ENCODE data around the gene SFSWAP.
"Not testable (repeated sequence)": the region's sequence is repeated elsewhere in the genome, so short reads cannot be mapped to it uniquely, and the experiment has no call there.

The SFSWAP gene

DNA sequence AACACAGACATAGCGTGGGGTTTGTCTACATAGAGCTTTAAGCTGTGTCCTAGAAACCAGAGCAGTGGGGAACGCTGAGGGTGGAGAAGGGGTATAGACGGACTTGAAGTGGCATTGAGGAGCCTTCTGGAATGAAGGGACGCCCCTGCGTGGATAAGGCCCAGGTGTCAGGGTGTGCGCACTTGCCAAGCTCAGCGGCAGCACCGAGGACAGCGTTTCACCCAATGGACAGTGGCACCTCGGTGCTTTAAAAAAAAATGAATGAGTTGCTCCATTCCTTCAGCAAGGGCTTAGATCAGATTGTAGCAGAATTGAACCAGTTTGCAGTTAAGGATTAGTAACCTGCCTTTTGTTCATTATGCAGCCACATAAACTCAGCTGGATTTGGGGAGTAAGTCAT lies 83.7 kb downstream of the SFSWAP start:
- DNase-seq, result no peak

DNA sequence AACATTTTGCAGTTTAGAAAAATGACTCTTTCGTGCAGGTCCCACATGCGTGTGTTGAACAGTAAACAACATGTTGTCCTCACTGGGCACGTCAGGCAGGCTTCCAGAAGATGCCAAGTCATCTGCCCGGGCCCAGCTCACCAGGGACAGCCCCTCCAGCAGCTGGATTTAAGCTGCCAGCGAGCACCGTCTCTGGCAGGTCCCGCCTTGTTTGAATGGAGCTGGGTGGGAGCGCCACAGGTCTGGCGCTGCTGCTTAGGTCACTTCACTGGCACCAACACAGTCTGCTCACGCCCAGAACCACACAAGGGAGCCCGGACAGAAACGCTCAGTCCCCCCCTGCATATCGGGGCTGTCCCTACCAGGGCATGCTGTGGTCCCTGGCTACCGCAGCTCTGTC lies 84.2 kb downstream of the SFSWAP start:
- DNase-seq, result no peak

DNA sequence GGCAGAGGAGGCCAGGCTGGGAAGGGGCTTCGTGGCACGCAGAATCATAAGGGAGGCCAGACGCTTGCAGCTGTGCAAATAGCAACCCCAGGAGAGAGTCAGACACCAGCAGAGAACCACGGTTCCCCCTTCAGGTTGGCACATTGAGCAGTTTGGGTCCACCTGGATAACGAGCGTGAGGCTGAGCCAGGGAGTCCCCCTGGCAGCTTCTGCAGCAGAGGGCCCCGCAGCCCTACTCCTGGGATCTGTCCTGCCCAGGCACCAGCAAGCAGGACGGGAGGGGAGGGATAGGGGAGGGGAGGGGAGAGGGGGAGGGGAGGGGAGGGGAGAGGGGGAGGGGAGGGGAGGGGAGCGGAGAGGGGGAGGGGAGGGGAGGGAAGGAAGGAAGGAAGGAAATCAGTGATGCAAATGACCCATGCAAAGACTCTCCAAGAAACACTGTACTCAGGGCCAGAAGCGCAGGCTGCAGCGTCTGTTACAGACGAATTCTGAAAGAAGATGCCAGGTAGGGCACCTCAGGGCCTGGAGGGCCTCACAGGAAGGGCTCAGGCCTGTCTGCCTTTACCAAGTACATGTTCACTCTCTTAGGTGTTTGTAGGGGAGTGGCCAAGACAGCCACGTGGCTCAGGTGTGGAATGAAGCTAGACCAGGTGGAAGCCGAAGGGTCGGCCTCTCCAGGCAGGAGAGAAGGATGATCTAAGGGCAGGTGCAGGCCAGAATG lies 85.0 kb downstream of the SFSWAP start:
- DNase-seq, result no peak

DNA sequence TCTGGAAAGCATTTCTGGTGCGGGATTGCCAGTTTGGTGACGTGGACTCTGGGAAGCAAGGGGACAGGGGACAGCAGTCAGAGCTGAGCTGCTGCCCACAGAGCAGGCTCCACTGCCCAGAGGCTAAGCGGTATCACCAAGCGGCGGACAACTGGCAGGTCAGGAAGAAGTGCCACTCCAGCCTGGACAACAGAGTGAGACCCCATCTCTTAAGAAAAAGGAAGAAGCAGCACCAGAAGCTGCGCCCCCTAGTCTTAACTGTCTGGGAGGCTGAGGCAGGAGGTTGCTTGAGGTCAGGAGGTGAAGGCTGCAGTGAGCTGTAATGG lies 85.5 kb downstream of the SFSWAP start:
- DNase-seq, result no peak

DNA sequence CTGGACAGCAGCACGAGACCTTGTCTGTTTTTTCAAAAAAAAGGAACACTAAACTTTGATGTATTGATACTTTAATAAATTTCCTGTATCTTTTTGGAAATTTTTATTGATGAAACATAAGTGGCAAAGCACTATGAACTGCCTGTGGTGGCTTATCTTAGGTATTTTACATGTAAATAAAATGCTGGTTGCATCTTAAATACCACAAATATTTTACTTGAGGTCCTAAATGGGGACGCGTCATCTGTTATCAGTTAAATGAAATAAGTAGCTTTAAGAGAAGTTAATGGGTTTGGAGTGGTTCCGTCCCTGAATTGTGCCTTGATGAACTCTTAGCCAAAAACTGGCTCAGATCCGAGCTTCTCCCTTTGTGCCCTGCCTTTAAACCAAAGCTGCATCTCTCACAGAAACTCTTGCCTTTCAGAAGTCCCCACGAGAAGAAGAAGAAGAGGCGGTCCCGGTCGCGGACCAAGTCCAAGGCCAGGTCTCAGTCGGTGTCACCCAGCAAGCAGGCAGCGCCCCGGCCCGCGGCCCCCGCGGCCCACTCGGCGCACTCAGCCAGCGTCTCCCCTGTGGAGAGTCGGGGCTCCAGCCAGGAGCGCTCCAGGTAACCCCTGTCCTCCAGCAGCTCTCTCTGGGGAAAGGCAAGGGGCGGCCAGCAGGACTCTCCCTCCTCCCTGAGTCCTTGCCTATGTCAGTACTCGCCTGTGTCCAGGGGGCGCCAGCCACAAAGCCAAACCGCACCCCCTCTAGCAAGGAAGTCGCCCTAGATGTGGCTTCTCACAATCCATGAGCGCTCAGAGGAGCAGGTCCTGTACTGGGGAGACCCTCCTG lies 86.1 kb downstream of the SFSWAP start:
- no peak for DNase-seq

DNA sequence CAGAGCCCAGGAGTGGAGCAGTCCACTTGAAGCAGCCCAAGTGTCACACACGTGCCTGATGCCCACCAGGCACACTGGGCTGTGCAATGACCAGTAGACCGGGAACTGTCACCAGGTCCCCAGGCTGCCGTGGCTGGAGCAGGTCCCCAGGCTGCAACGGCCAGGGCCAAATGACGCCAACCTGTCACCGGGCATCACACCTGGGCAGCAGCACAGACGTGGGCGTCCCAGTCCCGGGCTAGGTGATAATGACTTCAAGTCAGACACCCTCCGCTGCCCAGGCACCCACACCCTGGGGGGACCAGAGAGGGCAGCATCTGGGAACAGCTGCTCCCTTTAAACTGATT lies 86.7 kb downstream of the SFSWAP start:
- no peak for DNase-seq

DNA sequence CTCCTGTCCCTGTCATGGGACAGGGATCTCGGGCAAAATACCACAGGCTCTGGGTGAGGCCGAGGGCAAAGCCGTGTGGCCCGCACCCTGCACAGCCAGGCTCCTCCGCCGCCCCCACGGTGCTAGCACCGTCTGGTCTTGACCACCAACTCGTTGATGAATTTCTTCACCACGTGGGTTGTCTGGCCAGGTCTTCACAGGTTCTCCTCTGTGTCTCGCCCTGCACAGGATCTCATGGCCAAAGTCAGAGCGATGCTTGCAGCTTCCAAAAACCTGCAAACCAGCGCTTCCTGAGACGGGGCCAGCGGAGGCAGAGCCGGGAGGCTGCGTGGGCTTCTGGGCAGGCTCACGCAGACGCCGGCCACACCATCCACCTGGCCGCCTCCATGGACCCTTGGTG lies 88.3 kb downstream of the SFSWAP start:
- no peak for DNase-seq

DNA sequence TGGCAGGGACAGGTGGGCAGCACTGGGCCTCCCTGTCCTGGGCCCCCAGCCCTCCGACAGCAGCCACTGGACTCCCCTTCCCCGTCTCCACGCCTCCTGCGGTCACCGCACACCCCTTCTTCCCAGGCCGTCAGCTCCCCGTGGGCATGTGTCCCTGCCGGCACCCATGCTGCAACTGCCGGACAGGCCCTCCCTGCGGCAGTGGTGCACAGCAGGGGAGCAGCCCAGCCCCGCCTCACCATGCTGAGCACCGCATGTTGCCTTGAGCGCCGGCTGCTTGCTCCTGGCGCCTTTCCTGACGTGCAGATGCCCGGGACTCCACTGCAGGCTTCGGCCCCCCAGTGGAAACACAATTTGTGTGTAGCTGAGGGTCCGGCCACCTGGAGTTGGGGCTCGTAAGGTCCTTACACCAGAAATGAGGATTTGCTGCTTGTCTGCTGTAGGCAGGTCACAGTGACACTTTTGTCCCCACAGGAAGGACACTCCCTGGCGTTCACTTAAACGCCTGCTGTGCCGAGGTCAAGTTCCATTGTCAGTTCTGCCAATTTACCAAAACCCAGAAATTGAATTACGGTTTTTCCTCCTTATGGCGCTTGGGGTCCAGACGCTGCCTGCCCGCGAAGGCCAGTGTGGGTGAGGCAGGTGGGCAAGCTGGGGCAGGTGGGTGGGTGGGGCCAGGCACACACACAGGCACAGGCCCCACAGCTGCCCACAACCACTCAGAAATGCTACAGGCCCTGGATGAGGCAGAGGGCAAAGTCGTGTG lies 89.1 kb downstream of the SFSWAP start:
- no peak for DNase-seq

DNA sequence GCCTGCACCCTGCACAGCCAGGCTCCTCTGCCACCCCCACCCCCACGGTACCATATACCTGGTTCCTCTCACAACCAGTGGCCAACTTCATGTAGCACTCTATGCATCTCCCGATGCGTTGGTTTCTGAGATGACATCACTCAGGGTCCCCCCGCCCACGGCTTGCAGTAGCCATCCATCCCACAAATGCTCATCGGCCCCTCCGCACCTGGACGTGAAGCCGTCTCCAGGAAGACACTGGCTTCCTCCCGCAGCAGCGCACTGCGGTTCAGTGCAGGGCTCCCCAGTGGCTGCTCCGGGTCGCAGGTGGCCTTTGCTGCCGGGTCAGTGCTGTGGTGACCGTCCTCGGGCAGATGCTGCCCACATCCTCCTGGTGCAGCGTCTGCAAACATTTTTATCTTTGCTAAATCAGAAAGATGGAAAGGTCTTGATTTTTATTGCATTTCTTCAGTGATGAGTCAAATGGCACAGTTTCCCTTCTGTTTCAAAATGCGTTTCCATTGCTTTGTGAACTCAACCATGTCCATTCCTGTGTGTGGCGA lies 89.8 kb downstream of the SFSWAP start:
- DNase-seq, result no peak

DNA sequence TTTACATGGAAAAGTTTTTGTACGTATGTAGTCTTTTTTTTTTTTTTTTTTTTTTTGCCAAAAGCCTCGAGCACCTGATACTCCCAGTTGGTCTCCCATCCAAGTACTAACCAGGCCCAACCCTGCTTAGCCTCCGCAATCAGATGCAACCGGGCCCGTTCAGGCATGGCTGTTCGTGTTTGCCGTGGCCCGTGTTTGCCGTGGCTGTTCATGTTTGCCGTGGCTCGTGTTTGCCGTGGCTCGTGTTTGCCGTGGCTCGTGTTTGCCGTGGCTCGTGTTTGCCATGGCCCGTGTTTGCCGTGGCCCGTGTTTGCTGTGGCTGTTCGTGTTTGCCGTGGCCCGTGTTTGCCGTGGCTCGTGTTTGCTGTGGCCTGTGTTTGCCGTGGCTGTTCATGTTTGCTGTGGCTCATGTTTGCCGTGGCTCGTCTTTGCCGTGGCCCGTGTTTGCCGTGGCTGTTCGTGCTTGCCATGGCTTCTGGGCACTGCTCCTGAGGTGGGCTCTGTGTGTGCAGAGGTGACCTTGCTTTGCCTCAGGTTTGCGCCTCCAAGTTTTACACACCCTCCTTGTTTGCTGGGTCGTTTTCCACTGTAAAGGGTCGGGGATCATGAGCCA lies 90.5 kb downstream of the SFSWAP start:
- DNase-seq, result no peak

DNA sequence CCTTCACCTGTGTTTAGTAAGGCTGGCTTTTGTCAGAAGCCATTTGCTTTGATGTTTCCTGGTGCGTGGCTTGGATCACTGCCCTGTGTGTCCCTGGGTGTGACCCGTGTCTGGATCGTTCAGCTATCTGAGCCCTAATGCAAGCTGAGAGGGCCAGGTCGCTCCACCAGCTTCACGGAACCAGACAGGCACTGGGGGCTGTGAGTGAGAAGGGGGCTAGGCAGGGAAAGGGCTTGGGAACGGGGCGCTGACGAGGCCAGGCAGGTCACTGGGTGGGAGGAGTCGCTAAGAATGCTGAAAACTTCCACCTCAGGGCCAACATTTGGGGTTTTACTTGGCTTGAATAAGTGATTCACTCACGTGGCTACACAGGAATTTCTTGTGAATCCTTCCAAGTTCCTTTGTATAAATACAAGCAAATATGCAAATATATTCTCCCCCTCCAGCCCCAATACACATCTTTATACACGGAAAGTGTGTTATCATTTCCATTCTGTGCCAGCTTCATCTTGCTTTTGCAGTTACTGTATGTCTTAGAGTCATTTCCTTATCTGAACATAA lies 93.2 kb downstream of the SFSWAP start:
- DNase-seq, result no peak

DNA sequence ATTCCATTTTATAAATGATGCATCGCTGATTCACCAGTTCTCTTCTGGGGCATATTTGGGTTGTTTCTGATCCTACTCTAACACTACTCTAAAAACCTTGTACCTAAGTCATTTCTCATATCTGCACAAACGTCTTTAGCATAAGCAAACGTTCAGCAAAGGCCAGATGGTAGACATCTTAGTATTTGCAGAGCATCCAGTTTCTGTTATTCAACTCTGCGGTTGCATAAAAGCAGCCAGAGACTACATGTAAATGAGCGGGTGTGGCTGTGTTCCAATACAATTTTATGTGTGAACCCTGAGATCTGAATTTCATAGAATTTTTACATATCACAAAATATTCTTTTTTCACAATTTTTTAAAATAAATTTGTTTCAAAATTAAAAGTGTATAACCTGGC lies 94.5 kb downstream of the SFSWAP start:
- no peak for DNase-seq

DNA sequence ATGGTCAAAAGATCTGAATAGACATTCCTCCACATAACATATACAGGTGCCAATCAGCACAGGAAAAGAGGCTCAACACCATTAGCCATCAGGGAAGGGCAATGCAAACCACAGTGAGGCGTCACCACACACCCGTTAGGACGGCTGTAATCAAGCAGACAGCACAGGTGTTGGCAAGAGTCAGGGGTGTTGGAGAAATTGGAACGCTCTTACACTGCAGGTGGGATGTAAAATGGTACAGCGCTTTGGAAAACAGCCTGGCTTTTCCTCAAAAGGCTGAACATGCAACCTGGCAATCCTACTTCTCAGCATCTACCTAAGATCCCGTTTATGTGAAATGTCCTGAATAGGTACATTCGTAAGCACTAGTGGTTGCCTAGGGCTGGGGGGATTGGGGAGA lies 95.8 kb downstream of the SFSWAP start:
- DNase-seq, result peak in 1 of 2 experiments; percentile 15

DNA sequence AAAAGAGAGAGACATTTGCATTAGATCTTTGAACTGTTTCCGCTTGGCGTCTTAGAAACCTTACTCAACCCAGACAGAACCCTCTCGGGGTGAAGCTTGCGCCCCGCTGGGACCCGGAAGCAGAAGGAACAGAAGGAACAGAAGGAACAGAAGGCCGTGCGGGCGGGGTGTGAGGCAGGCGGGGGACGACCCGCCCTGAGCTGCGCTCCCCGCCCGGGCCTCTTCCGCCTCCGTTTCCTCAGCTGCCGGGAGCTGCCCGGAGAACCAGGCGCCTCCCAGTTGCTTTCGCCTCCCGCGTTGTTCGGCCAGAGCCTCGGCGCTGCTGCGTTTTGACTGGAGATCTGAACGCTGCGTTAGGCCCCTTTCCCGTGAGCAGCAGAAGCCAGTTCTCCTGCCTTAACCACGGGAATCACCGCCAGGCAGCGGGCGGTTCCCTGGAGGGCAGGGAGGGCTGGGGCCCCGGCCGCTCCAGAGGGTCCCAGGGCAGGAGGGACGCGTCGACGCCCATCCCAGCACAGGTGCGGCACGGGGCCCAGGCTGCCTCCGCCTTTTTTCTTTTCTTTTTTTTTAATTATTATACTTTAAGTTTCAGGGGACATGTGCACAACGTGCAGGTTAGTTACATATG lies 98.0 kb downstream of the SFSWAP start:
- no peak for DNase-seq

DNA sequence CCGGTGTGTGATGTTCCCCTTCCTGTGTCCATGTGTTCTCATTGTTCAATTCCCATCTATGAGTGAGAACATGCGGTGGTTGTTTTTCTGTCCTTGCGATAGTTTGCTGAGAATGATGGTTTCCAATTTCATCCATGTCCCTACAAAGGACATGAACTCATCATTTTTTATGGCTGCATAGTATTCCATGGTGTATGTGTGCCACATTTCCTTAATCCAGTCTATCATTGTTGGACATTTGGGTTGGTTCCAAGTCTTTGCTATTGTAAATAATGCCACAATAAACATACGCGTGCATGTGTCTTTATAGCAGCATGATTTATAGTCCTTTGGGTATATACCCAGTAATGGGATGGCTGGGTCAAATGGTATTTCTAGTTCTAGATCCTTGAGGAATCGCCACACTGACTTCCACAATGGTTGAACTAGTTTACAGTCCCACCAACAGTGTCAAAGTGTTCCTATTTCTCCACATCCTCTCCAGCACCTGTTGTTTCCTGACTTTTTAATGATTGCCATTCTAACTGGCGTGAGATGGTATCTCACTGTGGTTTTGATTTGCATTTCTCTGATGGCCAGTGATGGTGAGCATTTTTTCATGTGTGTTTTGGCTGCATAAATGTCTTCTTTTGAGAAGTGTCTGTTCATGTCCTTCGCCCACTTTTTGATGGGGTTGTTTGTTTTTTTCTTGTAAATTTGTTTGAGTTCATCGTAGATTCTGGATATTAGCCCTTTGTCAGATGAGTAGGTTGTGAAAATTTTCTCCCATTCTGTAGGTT lies 98.8 kb downstream of the SFSWAP start:
- DNase-seq, result not testable (repeated sequence)

DNA sequence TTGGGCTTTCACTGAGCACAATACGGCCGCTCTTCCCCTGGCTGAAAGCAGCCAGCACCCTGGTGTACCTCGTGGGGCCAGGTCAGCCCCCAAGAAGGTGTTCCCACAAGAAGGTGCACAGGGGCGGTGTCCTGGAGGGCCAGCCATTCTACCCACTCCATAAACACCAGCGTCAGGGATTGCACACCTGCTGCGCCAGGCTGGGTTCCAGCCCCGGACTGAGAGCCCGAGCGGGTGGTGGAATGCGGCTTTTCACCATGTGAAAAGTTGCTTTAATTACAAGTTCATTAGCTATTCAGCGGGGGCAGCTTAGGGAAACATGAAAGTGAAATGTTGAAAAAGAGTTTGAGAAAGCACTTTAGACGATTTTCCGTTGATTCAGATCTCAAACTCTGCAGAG lies 99.8 kb downstream of the SFSWAP start:
- no peak for DNase-seq

DNA sequence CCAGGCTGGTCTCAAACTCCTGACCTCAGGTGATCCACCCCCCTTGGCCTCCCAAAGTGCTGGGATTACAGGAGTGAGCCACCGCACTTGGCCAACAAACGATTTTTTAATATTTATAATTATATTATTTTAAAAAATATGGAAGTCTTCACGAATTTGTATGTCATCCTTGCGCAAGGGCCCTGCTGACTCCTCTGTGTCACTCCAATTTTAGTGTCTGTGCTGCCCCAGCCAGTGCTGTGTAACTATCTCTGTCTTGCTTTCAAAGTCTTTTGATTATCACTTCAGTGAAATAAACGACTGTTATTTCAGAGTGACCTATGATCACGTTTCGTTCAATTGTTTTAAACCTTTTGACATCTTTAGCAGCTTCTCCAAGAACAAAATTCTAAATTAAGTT lies 104.2 kb downstream of the SFSWAP start:
- no peak for DNase-seq

DNA sequence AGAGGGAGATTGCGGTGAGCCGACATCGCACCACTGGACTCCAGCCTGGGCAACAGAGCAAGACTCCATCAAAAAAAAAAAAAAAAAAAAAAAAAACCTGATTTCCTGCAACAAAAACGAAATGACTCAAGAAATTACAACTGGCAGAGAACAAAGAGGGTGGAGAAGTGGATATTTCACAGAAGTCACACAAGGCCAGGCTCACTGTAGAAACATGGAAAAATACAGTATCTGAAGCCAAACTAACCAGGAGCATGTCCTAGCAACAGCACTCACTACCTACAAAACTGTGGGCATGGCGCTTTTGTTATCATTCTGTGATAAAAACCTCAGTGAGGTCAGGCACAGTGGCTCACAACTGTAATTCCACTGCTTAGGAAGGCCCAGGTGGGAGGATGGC lies 105.6 kb downstream of the SFSWAP start:
- no peak for DNase-seq

DNA sequence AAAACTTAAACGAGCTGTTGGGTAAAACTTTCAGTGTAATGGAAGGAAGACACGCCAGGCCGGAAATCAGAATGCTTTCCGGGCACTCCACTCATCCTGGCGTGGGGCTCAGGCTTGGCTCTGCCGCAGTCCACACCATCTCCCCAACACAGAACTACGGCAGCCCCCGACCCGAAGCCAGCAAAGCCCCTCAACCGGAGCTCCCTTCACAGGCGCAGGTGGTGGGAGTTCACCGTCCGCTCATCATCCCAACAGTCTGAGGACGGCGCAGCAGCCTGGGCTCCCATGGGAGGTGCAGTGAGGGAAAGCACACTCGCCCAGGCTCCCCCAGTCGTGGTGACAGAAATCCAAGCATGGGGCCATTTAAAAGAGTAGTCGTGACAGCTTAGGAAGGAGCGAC lies 106.4 kb downstream of the SFSWAP start:
- DNase-seq, result no peak

DNA sequence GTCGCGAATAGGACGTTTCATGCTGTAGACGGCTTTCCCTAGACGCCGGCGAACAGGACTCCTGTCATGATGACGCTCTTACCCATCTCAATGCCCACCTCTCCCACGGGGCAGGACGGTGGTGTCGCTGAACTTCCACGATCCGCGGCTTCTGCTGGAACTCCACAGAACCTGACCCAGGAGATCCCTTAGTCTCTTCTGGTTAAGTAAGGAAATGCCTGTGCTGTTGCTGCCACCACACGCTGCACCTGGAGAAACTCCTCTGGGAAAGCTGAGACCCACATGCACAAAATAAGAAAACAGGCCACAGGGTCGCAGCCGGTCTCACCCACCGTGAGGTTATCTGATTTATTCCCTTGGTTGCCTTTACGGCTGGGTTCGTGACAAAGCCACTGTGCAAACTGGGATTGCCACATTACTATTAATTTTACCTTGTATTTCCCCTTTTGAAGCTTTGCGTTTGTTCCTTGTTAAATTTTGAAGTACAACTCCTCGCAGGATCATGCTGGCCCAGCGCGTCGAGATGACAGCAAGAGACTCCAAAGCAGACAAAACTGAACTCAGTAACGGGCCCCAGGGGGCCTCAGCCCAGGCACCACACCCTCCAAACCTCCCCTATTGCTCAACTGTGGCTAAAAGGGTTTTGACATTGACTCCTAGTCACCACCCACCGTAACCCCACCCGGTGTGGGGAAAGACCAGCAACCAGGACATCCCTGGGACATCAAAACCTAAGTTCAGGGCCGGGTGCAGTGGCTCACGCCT lies 108.1 kb downstream of the SFSWAP start:
- DNase-seq, result no peak

DNA sequence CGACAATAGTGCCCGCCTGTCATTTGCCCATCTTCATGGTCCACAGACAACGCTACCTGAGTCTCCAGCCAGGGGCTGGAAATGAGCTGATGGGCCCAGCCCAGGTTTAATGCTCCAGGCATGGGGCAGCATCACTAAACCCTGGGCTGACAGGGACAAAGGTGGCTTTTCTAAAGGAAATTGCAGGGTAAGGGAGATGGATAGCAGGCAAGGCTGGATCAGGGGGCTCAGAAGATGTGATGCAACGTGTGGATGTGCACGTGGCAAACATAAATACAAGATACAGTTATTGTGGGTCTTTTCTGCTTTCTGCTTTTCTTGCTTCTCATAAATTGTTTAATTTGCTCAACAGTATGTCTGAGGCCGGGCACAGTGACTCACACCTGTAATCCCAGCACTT lies 113.6 kb downstream of the SFSWAP start:
- no peak for DNase-seq
